NCI-H128 (cell line): ENCODE measurements around the gene SORCS2.
"Not testable (repeated sequence)": the region's sequence is repeated elsewhere in the genome, so short reads cannot be mapped to it uniquely, and the experiment has no call there.

Source experiments
- DNase-seq: peaks from one replicate; lab custom pipeline; 2025; ENCODE audit not compliant: unreplicated experiment; lab: John Stamatoyannopoulos, UW

SORCS2 gene

GRCh38 chr4:7559741-7560395, 367.5 kb downstream of the SORCS2 start:
- DNase-seq: no peak

- no peak for DNase-seq
These were observed 369.2 kb downstream of the SORCS2 start for GRCh38 chr4:7561557-7561956.

GRCh38 chr4:7564242-7564641, 371.9 kb downstream of the SORCS2 start:
- DNase-seq: no peak

- no peak for DNase-seq
These were observed 373.1 kb downstream of the SORCS2 start for GRCh38 chr4:7565483-7565882.

GRCh38 chr4:7569810-7570783, 377.8 kb downstream of the SORCS2 start:
- no peak for DNase-seq

- DNase-seq: no peak
These were observed 378.7 kb downstream of the SORCS2 start for GRCh38 chr4:7571001-7571400.

GRCh38 chr4:7571701-7572100, 379.4 kb downstream of the SORCS2 start:
- DNase-seq: no peak

GRCh38 chr4:7572894-7573293, 380.6 kb downstream of the SORCS2 start:
- DNase-seq: no peak

- DNase-seq: no peak
These were observed 381.3 kb downstream of the SORCS2 start for GRCh38 chr4:7573576-7574091.

GRCh38 chr4:7574287-7575014, 382.1 kb downstream of the SORCS2 start:
- DNase-seq: no peak

- DNase-seq: no peak
These were observed 383.1 kb downstream of the SORCS2 start for GRCh38 chr4:7575426-7575825.

GRCh38 chr4:7577361-7578039, 385.2 kb downstream of the SORCS2 start:
- DNase-seq: not testable (repeated sequence)

- DNase-seq: no peak
These were observed 389.1 kb downstream of the SORCS2 start for GRCh38 chr4:7581477-7581876.

GRCh38 chr4:7582313-7583097, 390.2 kb downstream of the SORCS2 start:
- no peak for DNase-seq

GRCh38 chr4:7584098-7584497, 391.8 kb downstream of the SORCS2 start:
- no peak for DNase-seq

- no peak for DNase-seq
These were observed 392.3 kb downstream of the SORCS2 start for GRCh38 chr4:7584606-7585159.

- no peak for DNase-seq
These were observed 393.4 kb downstream of the SORCS2 start for GRCh38 chr4:7585768-7586167.

GRCh38 chr4:7587433-7588405, 395.4 kb downstream of the SORCS2 start:
- DNase-seq: no peak
